ENCODE measurements around the gene KCNH2. TPM values are rescaled to one million over a fixed set of nuclear protein-coding genes. Genes with fewer than 3 reads are reported as not detected.

The KCNH2 gene
- total and polyA plus RNA-seq, 10 of the 15 experiments (the other 5 are each of a cell fraction or from before 2014, with no cell fraction given) = 0.04 to 0.24 (median 0.17) TPM; not detected in 6

GRCh38 chr7:150964593-150965111 is 13.5 kb downstream of the KCNH2 start (continued):
- TF ChIP-seq ZBED1 (IDR thresholded peaks at IDR 0.05; ENCODE audit: borderline replicate concordance) = no peak

GRCh38 chr7:150963707-150964559 is 14.2 kb downstream of the KCNH2 start:
- DNase-seq (ENCODE audit: low read depth, low spot score) (no peak), FAIRE-seq (no peak), ATAC-seq (no peak)
- no TSS peak for BruUV-seq (replicated peaks)
- WGBS (ENCODE audit: insufficient coverage, insufficient replicate concordance, low lambda C conversion rate, missing lambda C conversion rate) = 36% methylated on average over 18 of the region's 18 CpGs
- H3K27ac ChIP-seq (ENCODE audit: control insufficient read depth, insufficient read depth) = no peak overlapping the region
- H2AFZ ChIP-seq (ENCODE audit: control insufficient read depth, low read depth, low read length) = no peak overlapping the region
- H3K9ac ChIP-seq (ENCODE audit: control insufficient read depth, insufficient read depth, low read length) = no peak overlapping the region
- H3K79me2 ChIP-seq (ENCODE audit: control insufficient read depth, insufficient read depth, low read length) = no peaks in the 10 kb centered on the region
- ChIA-PET CTCF (interaction anchor here (0.6 to 2.2 kb wide), 8 partner anchors 16 to 185 kb away, joined by 3 to 29 read pairs (median 6); no protein-coding TSS in a partner anchor), POLR2A (no interaction called here), SMC1A (ENCODE audit: uncharacterized antibody, unreplicated experiment) (interaction anchor here (1.2 to 1.3 kb wide), 2 partner anchors 15 to 44 kb away, joined by 3 read pairs; no protein-coding TSS in a partner anchor), RAD21 (ENCODE audit: unreplicated experiment) (interaction anchor here (1.3 to 1.4 kb wide), 2 partner anchors 20 to 45 kb away, joined by 3 to 4 read pairs; no protein-coding TSS in a partner anchor)
- H4K20me1 ChIP-seq (ENCODE audit: control insufficient read depth, insufficient read depth) = no peaks in the 10 kb centered on the region
- in situ Hi-C loops (cut with MboI) = no loop called here
- intact Hi-C loops (cut with micrococcal nuclease; ENCODE audit: unreplicated experiment) = loop anchor here (1.0 to 2.0 kb wide), 3 partner anchors 21 to 44 kb away; no protein-coding TSS in a partner anchor
- no peaks in the 10 kb centered on the region for H3K4me1 ChIP-seq (ENCODE audit: control insufficient read depth, insufficient read depth, low read length)
- H3K9me3 ChIP-seq (replicated peaks; ENCODE audit: control insufficient read depth, insufficient read depth, low read length) = no peaks in the 10 kb centered on the region
- no peaks in the 10 kb centered on the region for H3K36me3 ChIP-seq (ENCODE audit: control insufficient read depth in 2 of 2, insufficient read depth in 2 of 2, low read length in 1 of 2)
- H3K4me3 ChIP-seq = no peak overlapping the region
- no peak overlapping the region for H3K4me2 ChIP-seq (ENCODE audit: control insufficient read depth, insufficient read depth)
- H3K27me3 ChIP-seq (replicated peaks in 1 of 2; ENCODE audit: control insufficient read depth in 2 of 2, insufficient read depth in 2 of 2, low read length in 1 of 2) = peaks cover 0 to 2% of the 10 kb centered on the region in 2 experiments; a peak in 3 of 4 replicates
- TF ChIP-seq KAT2A (conservative IDR thresholded peaks at IDR 0.05; ENCODE audit: control insufficient read depth, low read depth, low read length) (no peak), YBX1 (IDR thresholded peaks at IDR 0.05) (no peak), USF2 (IDR thresholded peaks at IDR 0.05; ENCODE audit: borderline replicate concordance, low read depth, low read length) (no peak), CHD2 (IDR thresholded peaks at IDR 0.05; ENCODE audit: borderline replicate concordance, low read depth, low read length) (no peak), STAT3 (IDR thresholded peaks at IDR 0.05; ENCODE audit: low read depth, low read length) (no peak), ZNF24 (IDR thresholded peaks at IDR 0.05) (no peak), NR2F1 (conservative IDR thresholded peaks at IDR 0.05) (no peak), BMI1 (IDR thresholded peaks at IDR 0.05; ENCODE audit: borderline replicate concordance) (no peak), ZBTB4 (CRISPR knock-in tag; IDR thresholded peaks at IDR 0.05) (no peak), FOXM1 (IDR thresholded peaks at IDR 0.05; ENCODE audit: low read depth, low read length) (no peak), IRF4 (IDR thresholded peaks at IDR 0.05; ENCODE audit: low read depth, low read length) (no peak), REST (IDR thresholded peaks at IDR 0.05; ENCODE audit: low read depth, low read length) (no peak)
